Omental fat pad (tissue), 4 donors: ENCODE measurements around the gene MYH8. TPM values are rescaled to one million over a fixed set of nuclear protein-coding genes. Genes with fewer than 3 reads are reported as not detected.

Experiments
- ATAC-seq: fragments of 150-250 bp; one replicate; pipeline ENCODE4 v1.9.1; 2016; ENCODE audit warnings: mild to moderate bottlenecking, moderate library complexity; ENCODE audit not compliant: low FRiP score
- DNase-seq: peaks from one replicate; pipeline ENCODE4 v3.0.0-alpha.2; 2019; ENCODE audit warnings: low spot score
- total RNA-seq, 4 donors: library from RNA; depleted of rRNA; stranded (reverse); fragments of >200 nt; gene quantifications; one replicate each; pipeline ENCODE4 v1.1.0, GENCODE V29; 2016
- TF ChIP-seq, protein P1 (sequence below), 3 donors: fragments of 450-650 bp; IDR thresholded peaks; one replicate each; pipeline ENCODE4 v1.5.1; 2016 to 2017; ENCODE audit warnings: antibody characterized with exemption in 3 of 3, mild to moderate bottlenecking in 3 of 3, moderate library complexity in 2 of 3

Gene MYH8
- total RNA-seq, 4 donors from 2014 or later: not detected

DNA sequence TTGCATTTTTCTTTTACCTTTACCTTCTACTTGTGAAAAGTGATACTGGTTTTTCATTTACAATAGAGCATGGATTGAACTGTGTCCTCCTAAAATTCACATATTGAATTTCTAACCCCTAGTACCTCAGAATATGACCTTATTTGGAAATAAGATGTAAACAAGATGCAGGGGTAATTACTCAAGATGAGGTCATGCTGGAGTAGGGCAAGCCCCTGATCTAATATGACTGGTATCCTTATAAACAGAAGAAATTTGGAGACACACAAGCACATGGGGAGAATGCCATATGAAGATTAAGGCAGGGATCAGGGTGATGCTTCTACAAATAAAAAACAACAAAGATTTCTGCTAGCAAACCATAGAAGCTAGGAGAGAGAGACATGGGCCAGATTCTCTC is 61.2 kb downstream of the MYH8 start:
- ATAC-seq (no peak), DNase-seq (no peak)
- TF ChIP-seq, protein P1, sequence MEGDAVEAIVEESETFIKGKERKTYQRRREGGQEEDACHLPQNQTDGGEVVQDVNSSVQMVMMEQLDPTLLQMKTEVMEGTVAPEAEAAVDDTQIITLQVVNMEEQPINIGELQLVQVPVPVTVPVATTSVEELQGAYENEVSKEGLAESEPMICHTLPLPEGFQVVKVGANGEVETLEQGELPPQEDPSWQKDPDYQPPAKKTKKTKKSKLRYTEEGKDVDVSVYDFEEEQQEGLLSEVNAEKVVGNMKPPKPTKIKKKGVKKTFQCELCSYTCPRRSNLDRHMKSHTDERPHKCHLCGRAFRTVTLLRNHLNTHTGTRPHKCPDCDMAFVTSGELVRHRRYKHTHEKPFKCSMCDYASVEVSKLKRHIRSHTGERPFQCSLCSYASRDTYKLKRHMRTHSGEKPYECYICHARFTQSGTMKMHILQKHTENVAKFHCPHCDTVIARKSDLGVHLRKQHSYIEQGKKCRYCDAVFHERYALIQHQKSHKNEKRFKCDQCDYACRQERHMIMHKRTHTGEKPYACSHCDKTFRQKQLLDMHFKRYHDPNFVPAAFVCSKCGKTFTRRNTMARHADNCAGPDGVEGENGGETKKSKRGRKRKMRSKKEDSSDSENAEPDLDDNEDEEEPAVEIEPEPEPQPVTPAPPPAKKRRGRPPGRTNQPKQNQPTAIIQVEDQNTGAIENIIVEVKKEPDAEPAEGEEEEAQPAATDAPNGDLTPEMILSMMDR (IDR thresholded peaks at IDR 0.05): no peak

DNA sequence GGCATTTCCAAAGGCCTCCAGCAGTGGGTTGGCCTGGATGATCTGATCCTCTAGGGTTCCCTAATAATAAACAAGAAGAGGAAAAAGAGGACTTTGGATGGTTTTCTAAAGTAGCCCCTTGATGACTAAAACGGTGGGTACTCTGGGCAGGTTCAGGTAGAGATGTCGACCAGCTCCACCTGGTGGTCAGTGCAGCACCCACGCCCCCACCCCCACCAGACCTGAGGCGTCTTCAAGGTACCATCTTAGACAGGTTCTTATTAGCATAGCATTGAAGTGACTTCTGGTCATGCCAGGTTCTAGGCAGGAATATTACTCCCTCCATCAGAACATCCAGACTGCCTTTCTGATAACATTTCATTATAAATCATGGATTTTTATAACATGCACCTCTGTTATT is 64.0 kb downstream of the MYH8 start:
- ATAC-seq (no peak), DNase-seq (no peak)
- TF ChIP-seq, protein P1 (IDR thresholded peaks at IDR 0.05): no peak

DNA sequence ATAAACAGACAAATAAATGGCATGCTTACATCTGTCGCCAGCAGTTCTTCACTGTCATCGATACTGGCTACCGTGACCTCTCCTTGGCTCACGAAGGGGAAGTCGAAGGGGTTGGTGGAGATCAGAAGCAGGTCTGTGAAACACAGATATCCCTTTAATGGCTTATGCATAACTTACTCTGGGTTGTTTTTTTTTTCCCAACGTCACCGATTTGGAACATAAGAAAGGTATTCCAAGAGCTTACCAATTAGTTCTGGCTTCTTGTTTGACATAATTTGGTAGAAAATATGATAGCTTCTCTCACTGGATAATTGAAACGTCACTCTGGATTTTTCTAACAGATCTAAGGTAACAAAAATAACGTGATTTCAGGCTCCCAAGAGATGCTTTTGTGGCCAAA is 67.1 kb downstream of the MYH8 start:
- TF ChIP-seq, protein P1 (IDR thresholded peaks at IDR 0.05): no peak
- DNase-seq: no peak
- no peak for ATAC-seq

DNA sequence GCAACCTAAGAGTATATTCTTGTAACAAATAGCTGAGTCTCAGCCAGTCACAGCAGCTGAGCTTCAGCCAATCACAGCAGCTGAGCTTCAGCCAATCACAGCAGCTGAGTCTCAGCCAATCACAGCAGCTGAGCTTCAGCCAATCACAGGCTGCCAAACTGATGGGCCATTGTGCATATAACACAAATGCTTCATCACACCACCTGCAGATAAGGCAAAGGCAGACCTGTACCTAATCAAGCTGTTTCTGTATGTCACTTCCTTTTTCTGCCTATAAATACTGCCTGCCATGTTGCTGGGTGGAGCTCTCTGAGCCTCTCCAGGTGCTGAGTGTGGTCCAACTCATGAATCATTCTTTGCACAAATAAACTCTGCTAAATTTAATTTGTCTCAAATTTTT is 68.9 kb downstream of the MYH8 start:
- ATAC-seq (no peak), DNase-seq (no peak)
- TF ChIP-seq, protein P1 (IDR thresholded peaks at IDR 0.05): no peak

DNA sequence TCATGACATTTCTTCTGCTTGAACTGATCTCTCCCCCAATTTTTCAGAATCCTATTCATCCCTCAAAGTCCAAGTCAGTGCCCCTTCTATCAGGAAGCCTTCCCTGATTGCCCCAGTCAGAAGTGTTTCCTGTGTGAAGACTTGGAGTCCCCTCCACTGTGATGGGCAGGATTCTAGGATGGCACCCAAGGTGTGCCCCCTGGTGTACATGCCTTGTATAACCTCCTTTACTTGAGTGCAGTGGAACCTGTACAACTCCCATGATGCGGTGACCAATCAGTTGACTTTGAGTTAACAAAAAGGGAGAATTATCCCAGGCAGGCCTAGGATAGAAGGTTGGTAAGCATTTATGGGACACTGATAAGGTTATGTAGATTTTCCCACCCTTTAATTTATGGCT is 72.3 kb downstream of the MYH8 start:
- ATAC-seq (no peak), DNase-seq (no peak)
- TF ChIP-seq, protein P1 (IDR thresholded peaks at IDR 0.05): no peak

DNA sequence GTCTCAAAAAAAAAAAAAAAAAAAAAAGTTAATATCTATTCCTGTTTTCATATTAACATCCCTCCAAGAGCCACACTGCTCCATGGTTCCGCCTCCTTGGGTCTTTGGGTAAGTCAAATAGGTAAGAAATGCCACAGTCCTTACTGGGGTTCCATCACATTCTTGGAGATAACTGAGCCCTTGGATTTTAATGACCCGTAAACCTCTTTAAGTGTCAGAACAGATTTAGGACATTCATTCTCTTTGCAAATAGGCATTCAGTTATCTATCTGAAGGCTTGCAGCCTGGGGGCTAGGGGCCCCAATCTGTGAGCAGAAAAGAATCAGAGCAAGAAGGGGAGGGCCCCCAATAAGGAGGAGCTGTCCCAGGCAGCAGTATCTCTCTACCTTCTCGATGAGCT is 76.9 kb downstream of the MYH8 start:
- TF ChIP-seq, protein P1 (IDR thresholded peaks at IDR 0.05): no peak
- DNase-seq (no peak), ATAC-seq (no peak)

Other genes with a start within 250 kb of the MYH8 start
- gene GAS7, start 223.3 kb downstream of the MYH8 start, total RNA-seq: 100 to 1,000 TPM in 1 of 4 donors, 10 to 100 TPM in 3; 36.4 to 148 (median 52.7) TPM
- not detected for gene MYH13, start 48.9 kb downstream of the MYH8 start, total RNA-seq
- gene MYH4, start 47.6 kb upstream of the MYH8 start, total RNA-seq: not detected
- under 1 TPM in 1 of 4 donors, not detected in 3; 0.96 TPM for gene MYH1, start 96.6 kb upstream of the MYH8 start, total RNA-seq
- under 1 TPM in 1 of 4 donors, not detected in 3; 0.12 TPM for gene MYH2, start 127.7 kb upstream of the MYH8 start, total RNA-seq
- 1 to 10 TPM; 2.3 to 2.8 (median 2.5) TPM for gene MYH3, start 235.4 kb upstream of the MYH8 start, total RNA-seq